Fibroblast of villous mesenchyme (primary cell): ENCODE measurements around the gene PHF19. TPM values are rescaled to one million over a fixed set of nuclear protein-coding genes. Genes with fewer than 3 reads are reported as not detected.
A peak's percentile ranks its signal among the peaks of the same experiment; 100 is the strongest.

ENCODE experiments used
- DNase-seq: peaks from one replicate; pipeline ENCODE4 v3.0.0-alpha.2; 2010; ENCODE audit warnings: low read depth
- H3K4me3 ChIP-seq: 2 replicates; pipeline ENCODE4 v1.5.1; 2011; ENCODE audit warnings: low read depth, mild to moderate bottlenecking, low read length
- CTCF ChIP-seq: IDR thresholded peaks from 2 replicates; pipeline ENCODE4 v1.5.1; 2012; ENCODE audit warnings: low read depth, mild to moderate bottlenecking, low read length; ENCODE audit not compliant: insufficient read depth
- total RNA-seq: library from RNA; depleted of rRNA; stranded (reverse); fragments of >200 nt; gene quantifications from 2 replicates; pipeline ENCODE4 v1.2.3, GENCODE V29; 2012

PHF19 gene
- total RNA-seq, 1 donor = 35.8 TPM

GRCh38 chr9:120859361-120859760 is 17.6 kb downstream of the PHF19 start:
- no peak overlapping the region for H3K4me3 ChIP-seq
- DNase-seq = no peak
- no peak for TF ChIP-seq CTCF

GRCh38 chr9:120857902-120858301 is 19.1 kb downstream of the PHF19 start:
- H3K4me3 ChIP-seq = no peak overlapping the region
- TF ChIP-seq CTCF = no peak
- no peak for DNase-seq

- no peak overlapping the region for H3K4me3 ChIP-seq
- DNase-seq = no peak
- TF ChIP-seq CTCF = no peak
These were observed 19.5 kb downstream of the PHF19 start for GRCh38 chr9:120857481-120857880.

GRCh38 chr9:120856700-120857099 is 20.3 kb downstream of the PHF19 start:
- TF ChIP-seq CTCF = no peak
- DNase-seq = no peak
- H3K4me3 ChIP-seq = no peak overlapping the region

- no peak for DNase-seq
- TF ChIP-seq CTCF = no peak
- no peak overlapping the region for H3K4me3 ChIP-seq
These were observed 20.9 kb downstream of the PHF19 start for GRCh38 chr9:120855827-120856670.

GRCh38 chr9:120854596-120855327 is 22.2 kb downstream of the PHF19 start:
- no peak for TF ChIP-seq CTCF
- peak; percentile 18 for DNase-seq
- no peak overlapping the region for H3K4me3 ChIP-seq
